HG02642 (cell line): ENCODE data around the gene WNT4.

Experiments used
- ATAC-seq: cut with Tn5 transposase; IDR thresholded peaks from one replicate; pipeline ENCODE4 v1.9.1; 2021; ENCODE audit warnings: mild to moderate bottlenecking; ENCODE audit not compliant: unreplicated experiment, poor library complexity

Gene WNT4

DNA sequence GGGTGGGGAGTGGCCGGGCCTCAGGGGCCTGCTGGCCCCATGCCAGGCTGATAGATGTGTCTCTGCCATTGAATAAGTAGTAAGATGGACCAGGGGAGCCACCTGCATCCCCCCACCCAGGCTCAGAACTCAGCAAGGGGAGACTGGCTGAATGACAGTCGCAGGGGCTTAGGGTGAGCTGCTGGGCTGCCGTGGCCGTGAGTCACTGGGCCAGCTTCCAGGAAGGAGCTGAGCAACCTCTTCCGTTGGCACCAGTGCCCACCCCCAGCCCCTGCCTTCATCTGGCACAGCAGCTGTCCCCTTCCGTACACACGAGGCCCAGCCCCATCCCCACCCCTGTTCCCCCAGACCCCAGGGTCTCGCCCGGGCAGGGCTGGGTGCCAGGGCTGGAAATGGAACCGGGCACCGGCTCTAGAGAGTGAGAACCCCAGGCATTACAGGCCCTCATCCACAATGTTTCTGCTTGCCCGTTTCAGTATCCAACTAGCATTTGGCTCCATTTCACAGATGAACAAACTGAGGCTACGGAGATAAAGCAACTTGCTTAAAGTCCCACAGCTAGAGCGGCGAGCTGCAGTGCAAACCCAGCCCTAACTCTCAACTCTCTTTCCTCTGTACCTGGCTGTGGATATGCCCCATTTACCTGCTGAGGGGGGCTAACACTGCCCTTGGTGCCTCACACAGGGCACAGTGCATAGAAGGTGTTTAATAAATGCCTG is 10.2 kb downstream of the WNT4 start:
- no peak for ATAC-seq

GRCh38 chr1:22131875-22132486 is 10.9 kb downstream of the WNT4 start:
- ATAC-seq = no peak

- no peak for ATAC-seq
Measured at GRCh38 chr1:22131062-22131461, 11.8 kb downstream of the WNT4 start.

DNA sequence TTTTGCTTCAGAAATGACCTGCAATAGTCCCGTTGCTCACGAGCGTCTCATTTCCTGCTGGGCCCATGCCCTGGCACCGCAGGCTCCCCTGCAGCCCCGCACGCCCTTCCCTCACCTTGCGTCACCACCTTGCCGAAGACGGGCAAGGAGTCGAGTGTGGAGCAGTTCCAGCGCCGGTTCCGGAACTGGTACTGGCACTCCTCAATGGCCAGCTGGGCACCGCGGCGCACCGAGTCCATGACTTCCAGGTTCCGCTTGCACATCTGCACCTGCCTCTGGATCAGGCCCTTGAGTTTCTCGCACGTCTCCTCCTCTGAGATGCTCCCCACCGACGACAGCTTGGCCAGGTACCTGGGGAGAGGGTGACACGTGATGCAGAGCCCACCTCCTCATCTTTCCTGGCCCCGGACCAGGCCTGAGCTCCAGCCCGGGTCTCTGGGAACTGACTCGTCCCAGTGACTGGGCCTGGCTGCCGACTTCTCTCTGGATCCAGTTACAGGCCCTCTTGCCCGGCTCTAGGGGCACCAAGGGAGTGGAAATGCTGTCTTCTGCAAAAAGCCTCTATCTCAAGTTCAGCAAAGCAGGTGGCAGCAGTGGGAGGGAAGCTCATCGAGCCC is 13.3 kb downstream of the WNT4 start:
- ATAC-seq = no peak

GRCh38 chr1:22128392-22128791 is 14.5 kb downstream of the WNT4 start:
- ATAC-seq = no peak

GRCh38 chr1:22127731-22128130 is 15.2 kb downstream of the WNT4 start:
- no peak for ATAC-seq

DNA sequence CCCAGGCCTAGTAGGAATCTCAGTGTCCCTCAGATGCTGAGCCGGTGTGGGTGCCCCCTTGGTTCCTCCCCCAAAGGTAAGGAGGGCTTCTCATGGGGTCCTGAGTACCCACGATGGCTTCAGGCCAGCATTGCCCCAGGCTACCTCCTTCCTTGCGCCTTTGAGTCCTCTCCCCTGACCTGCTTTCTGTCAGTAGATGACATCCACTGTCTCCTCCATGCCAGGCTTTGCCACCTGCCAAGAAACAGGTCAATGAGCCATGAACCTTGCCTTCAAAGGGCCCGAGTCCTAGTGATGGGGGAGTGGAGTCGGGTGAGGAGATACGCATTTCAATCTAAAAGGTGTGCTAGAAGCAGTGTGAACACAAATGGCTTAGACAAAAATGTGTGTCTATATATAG is 15.6 kb downstream of the WNT4 start:
- ATAC-seq = no peak

- ATAC-seq = no peak
Measured at GRCh38 chr1:22126531-22126930, 16.4 kb downstream of the WNT4 start.

- no peak for ATAC-seq
Measured at GRCh38 chr1:22124592-22125229, 18.2 kb downstream of the WNT4 start.

DNA sequence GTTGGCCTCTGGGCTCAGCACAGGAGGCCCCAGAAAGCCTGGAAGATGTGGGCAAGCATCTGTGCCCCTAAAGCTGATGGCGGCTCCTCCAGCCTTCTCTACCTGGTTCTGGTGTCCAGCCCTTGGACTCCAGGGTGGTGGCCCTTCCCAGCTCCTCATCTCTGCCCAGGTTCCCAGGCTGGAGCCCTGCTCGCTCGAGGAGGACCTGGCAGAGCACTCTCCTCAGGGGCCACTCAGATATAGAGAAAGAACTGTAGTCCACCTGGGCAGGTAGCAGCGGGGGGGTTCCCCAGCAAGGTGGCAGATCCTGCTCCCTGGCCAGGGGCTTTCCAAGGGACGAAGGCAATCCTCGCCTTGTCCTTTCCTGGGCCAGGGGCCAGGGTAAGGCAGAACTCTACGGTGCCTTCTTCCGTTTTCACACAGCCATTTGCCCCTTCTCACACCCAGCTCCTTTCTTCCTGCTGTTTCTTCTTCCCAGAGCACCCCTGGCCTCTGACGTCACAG is 18.9 kb downstream of the WNT4 start:
- ATAC-seq = no peak

- ATAC-seq = no peak
Measured at GRCh38 chr1:22123071-22123390, 19.9 kb downstream of the WNT4 start.

DNA sequence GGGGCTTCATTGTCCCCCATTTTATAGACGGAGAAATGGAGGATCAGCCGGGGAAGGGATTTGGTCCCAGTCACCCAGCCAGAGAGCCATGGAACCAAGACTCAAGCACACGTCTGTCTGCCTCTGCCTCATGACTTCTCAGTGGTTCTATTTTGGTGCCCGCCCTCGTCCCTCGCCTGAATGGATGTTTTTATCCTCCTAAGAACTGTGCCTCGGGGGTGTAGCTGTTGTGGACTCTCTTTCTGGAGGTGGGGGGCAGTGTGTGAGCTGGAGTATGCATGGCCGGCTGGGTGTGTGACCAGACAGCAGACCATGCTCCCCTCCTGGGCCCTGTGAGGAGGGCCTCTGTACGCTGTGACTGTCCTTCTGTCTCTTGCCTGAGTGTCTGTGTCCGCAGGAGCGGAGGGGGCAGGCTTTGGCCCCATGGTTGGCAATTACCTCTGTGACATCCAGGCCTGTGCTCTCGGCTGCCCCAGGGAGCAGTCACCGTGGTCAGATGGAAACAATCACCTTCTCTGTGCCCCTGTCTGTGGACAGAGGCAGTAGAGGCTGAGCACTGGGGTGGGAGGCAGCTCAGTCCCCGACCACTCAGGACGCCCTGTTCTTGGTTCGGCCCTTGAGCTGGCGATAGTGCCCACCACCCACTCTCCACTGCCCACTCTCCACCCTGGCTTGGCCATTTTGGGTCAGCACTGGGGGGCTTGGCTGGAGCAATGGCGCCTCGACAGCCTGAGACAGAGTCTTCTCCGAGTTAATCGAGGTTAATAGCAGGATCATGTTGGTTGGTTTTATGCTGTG is 20.4 kb downstream of the WNT4 start:
- no peak for ATAC-seq

- ATAC-seq = no peak
Measured at GRCh38 chr1:22121421-22121911, 21.4 kb downstream of the WNT4 start.

GRCh38 chr1:22120469-22120790 is 22.5 kb downstream of the WNT4 start:
- no peak for ATAC-seq

DNA sequence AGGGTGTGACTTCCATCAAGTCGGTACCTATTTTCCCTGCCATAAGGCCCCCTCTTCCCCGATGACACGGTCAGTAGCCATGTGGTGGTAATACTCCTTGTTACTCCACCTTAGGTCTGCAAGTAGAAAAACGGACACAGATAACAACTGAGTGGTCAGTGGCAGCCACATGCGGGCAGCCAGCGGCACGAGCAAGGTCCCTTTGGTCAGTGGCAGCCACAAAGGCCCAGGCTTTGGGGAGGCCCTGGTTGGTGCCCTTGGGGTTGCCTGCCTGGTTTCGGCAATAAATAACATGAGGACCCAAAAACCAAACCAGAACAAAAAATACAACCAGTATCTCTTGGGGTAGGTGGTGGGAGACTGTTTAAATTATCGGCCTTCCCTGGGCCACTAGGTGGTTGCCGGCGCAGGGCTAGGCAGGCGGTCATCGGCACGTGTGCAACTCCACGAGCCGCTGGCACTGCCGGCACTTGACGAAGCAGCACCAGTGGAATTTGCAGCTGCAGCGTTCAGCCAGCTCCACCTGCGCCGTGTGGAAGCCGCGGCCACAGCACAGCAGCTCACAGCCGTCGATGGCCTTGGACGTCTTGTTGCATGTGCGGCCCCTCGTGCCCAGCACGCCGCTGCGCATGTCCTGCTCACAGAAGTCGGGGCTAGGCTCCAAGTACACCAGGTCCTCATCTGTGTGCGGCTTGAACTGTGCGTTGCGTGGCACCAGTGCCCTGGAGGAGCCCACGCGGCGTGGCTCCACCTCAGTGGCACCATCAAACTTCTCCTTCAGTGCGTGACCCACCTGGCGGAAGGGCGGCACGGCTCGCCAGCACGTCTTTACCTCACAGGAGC is 23.1 kb downstream of the WNT4 start:
- ATAC-seq = no peak

DNA sequence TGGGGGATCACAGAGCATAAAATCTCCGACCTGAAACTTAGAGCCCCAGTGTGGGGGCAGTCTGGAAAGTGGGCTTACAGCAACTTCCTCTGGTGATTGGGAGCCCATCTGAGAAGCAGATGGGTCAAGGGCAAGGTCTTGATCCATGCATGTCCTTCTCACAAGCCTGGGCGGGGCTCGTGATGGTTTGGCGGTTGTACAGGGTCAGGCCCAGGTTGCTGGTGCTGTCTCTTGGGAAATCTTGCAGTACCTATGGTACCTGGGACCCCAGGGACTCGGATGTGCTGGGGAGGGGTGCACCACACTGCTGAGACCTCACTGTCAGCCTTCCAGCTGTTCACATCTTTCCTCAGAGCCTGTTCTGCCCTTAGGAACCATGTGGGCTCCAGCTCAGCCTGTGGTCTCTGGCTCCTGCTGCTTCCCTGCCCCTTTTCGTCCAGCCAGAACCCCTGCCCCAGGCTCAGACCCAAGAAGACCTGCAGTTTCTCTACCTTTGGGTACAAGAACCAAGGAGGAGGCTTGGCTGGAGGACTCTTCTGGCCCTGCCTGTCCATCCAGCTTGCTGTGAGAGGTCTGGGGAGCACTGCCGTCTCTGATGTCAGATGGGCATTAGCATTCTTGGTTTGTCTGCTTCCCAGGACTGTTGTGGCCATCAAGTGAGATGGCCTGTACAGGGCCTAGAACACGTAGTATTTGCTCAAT is 24.5 kb downstream of the WNT4 start:
- ATAC-seq = no peak

DNA sequence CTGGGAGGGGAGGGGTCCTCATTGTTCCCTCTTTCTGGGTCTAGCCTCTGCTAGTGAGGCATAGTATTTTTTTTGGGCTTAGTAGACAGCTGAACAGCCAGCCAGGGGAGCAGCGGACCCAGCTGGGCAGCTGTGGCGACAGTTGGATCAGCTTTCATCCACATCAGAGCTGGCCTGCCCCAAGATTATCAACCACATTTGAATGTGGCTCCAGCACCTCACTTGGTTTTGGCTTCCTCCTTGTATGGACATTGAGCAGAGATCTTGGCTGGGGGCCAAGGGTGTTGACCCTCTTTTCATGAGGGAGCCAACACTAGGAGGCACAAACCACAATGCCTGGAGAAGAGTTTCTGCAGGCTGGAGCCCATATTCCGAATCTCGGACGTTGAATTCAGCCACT is 25.0 kb downstream of the WNT4 start:
- no peak for ATAC-seq

- ATAC-seq = no peak
Measured at GRCh38 chr1:22117238-22117637, 25.7 kb downstream of the WNT4 start.

GRCh38 chr1:22115286-22115685 is 27.6 kb downstream of the WNT4 start:
- ATAC-seq = no peak
